ENCODE measurements around the gene KRTAP5-1. TPM values are rescaled to one million over a fixed set of nuclear protein-coding genes. Genes with fewer than 3 reads are reported as not detected.
"Not testable (repeated sequence)": the region's sequence is repeated elsewhere in the genome, so short reads cannot be mapped to it uniquely, and the experiment has no call there.

Gene KRTAP5-1
- total RNA-seq, 2 experiments from 2014 or later = not detected

- intact Hi-C loops (cut with micrococcal nuclease) = no loop called here
- Mint-ChIP-seq H3K36me3 (ENCODE audit: low read depth) (peaks cover 1% of the 10 kb centered on the region), H3K27me3 (peaks cover 8% of the 10 kb centered on the region), H3K4me3 (no peak overlapping the region), H3K9me3 (peaks cover 5% of the 10 kb centered on the region), H3K27ac (no peak overlapping the region), H3K4me1 (ENCODE audit: low read depth) (peaks cover 9% of the 10 kb centered on the region)
- POLR2A ChIA-PET = no interaction called here
- DNase-seq = no peak
- ATAC-seq = no peak
- CTCF ChIA-PET = interaction anchor here (1.2 to 2.0 kb wide), 2 partner anchors 14 to 35 kb away, joined by 5 to 7 read pairs; no protein-coding TSS in a partner anchor
- no peak for TF ChIP-seq CTCF (IDR thresholded peaks at IDR 0.05)
Observed at GRCh38 chr11:1581976-1582375, 3.1 kb downstream of the KRTAP5-1 start.

GRCh38 chr11:1576825-1577224, 8.3 kb downstream of the KRTAP5-1 start:
- no peak for TF ChIP-seq CTCF (IDR thresholded peaks at IDR 0.05)
- POLR2A ChIA-PET = no interaction called here
- CTCF ChIA-PET = interaction anchor here (1.1 to 5.3 kb wide), 4 partner anchors 18 to 76 kb away, joined by 3 to 170 read pairs (median 25); no protein-coding TSS in a partner anchor
- intact Hi-C loops (cut with micrococcal nuclease) = no loop called here
- DNase-seq (no peak), ATAC-seq (no peak)
- Mint-ChIP-seq H3K27ac (no peak overlapping the region), H3K9me3 (peaks cover 5% of the 10 kb centered on the region), H3K4me1 (ENCODE audit: low read depth) (peaks cover 7% of the 10 kb centered on the region), H3K4me3 (no peak overlapping the region), H3K27me3 (peaks cover 2% of the 10 kb centered on the region), H3K36me3 (ENCODE audit: low read depth) (peaks cover 1% of the 10 kb centered on the region)

GRCh38 chr11:1575756-1576155, 9.3 kb downstream of the KRTAP5-1 start:
- DNase-seq; H3K9me3 Mint-ChIP-seq; ATAC-seq; intact Hi-C loops (cut with micrococcal nuclease); H3K27me3 Mint-ChIP-seq; H3K4me1 Mint-ChIP-seq (ENCODE audit: low read depth); H3K27ac Mint-ChIP-seq; POLR2A ChIA-PET; H3K4me3 Mint-ChIP-seq; H3K36me3 Mint-ChIP-seq (ENCODE audit: low read depth): not testable (repeated sequence)
- CTCF ChIA-PET = interaction anchor here (1.1 to 5.3 kb wide), 5 partner anchors 14 to 77 kb away, joined by 4 to 170 read pairs (median 42); no protein-coding TSS in a partner anchor

GRCh38 chr11:1574933-1575242, 10.2 kb downstream of the KRTAP5-1 start:
- peaks cover 3% of the 10 kb centered on the region for H3K9me3 Mint-ChIP-seq
- intact Hi-C loops (cut with micrococcal nuclease) = no loop called here
- ATAC-seq (no peak), DNase-seq (no peak)
- H3K36me3 Mint-ChIP-seq (ENCODE audit: low read depth) = peaks cover 1% of the 10 kb centered on the region
- no peak overlapping the region for H3K4me3 Mint-ChIP-seq
- peak; percentile 63 for TF ChIP-seq CTCF (IDR thresholded peaks at IDR 0.05)
- H3K27ac Mint-ChIP-seq = no peak overlapping the region
- H3K4me1 Mint-ChIP-seq (ENCODE audit: low read depth) = peaks cover 13% of the 10 kb centered on the region
- H3K27me3 Mint-ChIP-seq = peaks cover 2% of the 10 kb centered on the region
- ChIA-PET CTCF (interaction anchor here (0.6 to 5.3 kb wide), 54 partner anchors 9 to 668 kb away, joined by 3 to 170 read pairs (median 4); partner anchors contain the start of gene KRTAP5-1), POLR2A (interaction anchor here (1.0 to 2.1 kb wide), 5 partner anchors 8 to 57 kb away, joined by 3 to 11 read pairs (median 4); no protein-coding TSS in a partner anchor)

- peak; percentile 72 for DNase-seq
- CTCF ChIA-PET = interaction anchor here (0.6 to 5.3 kb wide), 56 partner anchors 9 to 667 kb away, joined by 3 to 170 read pairs (median 4); partner anchors contain the start of gene KRTAP5-1
Observed at GRCh38 chr11:1574238-1574932, 10.7 kb downstream of the KRTAP5-1 start.

More at GRCh38 chr11:1574238-1574932, 10.7 kb downstream of the KRTAP5-1 start:
- Mint-ChIP-seq H3K4me1 (ENCODE audit: low read depth) (peaks cover 15% of the 10 kb centered on the region), H3K4me3 (peak overlapping the region; percentile 37), H3K9me3 (peaks cover 3% of the 10 kb centered on the region), H3K36me3 (ENCODE audit: low read depth) (peaks cover 1% of the 10 kb centered on the region), H3K27ac (no peak overlapping the region), H3K27me3 (peaks cover 2% of the 10 kb centered on the region)
- peak; percentile 57 for ATAC-seq
- POLR2A ChIA-PET = interaction anchor here (1.0 to 2.1 kb wide), 5 partner anchors 9 to 57 kb away, joined by 3 to 11 read pairs (median 4); no protein-coding TSS in a partner anchor
- TF ChIP-seq CTCF (IDR thresholded peaks at IDR 0.05) = peak; percentile 93
- intact Hi-C loops (cut with micrococcal nuclease) = no loop called here

Measured in activated CD8-positive, alpha-beta T cell treated with anti-CD3 and anti-CD28 coated beads for 36 hours (primary cell).